GM13976 (cell line): ENCODE data around the gene BCAS2.
A peak's percentile ranks its signal among the peaks of the same experiment; 100 is the strongest.

Experiments
- DNase-seq: peaks from one replicate; pipeline ENCODE4 v3.0.0; 2012; ENCODE audit warnings: low spot score
- CTCF ChIP-seq: IDR thresholded peaks from 2 replicates; pipeline ENCODE4 v1.5.1; 2012; ENCODE audit warnings: borderline replicate concordance, mild to moderate bottlenecking; ENCODE audit not compliant: insufficient read depth; ENCODE audit errors: extremely low read depth, missing control alignments, control extremely low read depth
- in situ Hi-C: fragments of 300-500 bp; cut with MboI; formaldehyde crosslinking; loops from one replicate; pipeline ENCODE4 v1.12.0; 2022; ENCODE audit warnings: low sequenced_read_pairs, mixed read lengths, inconsistent platforms; ENCODE audit not compliant: unreplicated experiment

Gene BCAS2

GRCh38 chr1:114581335-114582287, at the start of gene BCAS2:
Gene BCAS2 (minus strand): TSS chr1:114581615. CDS start chr1:114581591, 24 bp downstream.
- in situ Hi-C loops, result no loop called here
- DNase-seq, result peak; percentile 85
- TF ChIP-seq CTCF, result no peak

GRCh38 chr1:114627107-114627506, 45.7 kb upstream of the BCAS2 start:
- no peak for DNase-seq
- in situ Hi-C loops, result no loop called here
- TF ChIP-seq CTCF, result no peak

- DNase-seq, result no peak
- in situ Hi-C loops, result no loop called here
- no peak for TF ChIP-seq CTCF
Measured at GRCh38 chr1:114623364-114623763, 41.9 kb upstream of the BCAS2 start.

- no peak for DNase-seq
- TF ChIP-seq CTCF, result no peak
- in situ Hi-C loops, result no loop called here
Measured at GRCh38 chr1:114620419-114620818, 39.0 kb upstream of the BCAS2 start.

GRCh38 chr1:114618606-114619005, 37.2 kb upstream of the BCAS2 start:
- TF ChIP-seq CTCF, result no peak
- in situ Hi-C loops, result no loop called here
- no peak for DNase-seq

- in situ Hi-C loops, result no loop called here
- DNase-seq, result no peak
- no peak for TF ChIP-seq CTCF
Measured at GRCh38 chr1:114610546-114611245, 29.3 kb upstream of the BCAS2 start.
